ENCODE results near the gene INTS1. TPM values are rescaled to one million over a fixed set of nuclear protein-coding genes. Genes with fewer than 3 reads are reported as not detected.

Gene INTS1
- total RNA-seq, 1 donor from 2014 or later, result 80.7 TPM

DNA sequence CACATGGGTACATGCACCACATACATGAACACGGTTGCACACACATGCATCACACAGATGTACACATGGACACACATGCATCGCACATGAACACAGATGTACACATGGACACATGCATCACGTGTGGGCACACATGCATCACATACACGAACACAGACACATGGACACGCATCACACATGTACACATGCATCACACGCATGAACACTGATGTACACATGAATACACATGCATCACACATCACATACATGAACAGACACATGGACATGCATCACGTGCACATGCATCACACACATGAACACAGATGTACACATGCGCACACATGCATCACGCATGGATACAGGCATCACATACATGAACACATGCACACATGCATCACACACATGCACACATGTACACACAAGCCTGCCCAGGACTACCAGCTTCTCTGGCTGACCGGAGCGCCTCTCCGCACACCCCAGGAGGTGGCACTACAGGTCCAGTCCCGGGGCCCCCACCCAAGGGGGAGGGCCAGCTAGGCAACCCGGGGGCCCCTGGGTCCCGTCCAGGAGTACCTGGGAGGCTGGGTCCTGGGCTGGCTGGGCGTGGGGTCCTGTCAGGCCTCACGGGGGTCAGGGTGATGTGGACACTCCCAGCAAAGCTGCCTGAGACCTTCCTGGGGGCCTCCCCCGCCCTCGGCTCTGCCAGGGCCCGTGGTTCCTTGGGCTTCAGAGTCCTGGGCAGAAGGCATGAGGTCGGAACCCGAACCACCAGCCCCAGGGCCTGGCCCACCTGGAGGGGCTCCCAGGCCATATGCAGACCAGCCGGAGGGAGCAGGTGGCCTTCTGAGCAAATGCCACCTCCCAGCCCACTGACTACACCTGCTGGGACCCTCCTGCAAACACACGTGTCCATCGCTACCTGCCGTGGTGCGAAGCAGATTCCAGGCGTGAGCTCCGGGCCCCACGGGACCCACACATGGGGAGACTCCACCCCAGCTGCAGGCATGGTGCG lies 64.5 kb downstream of the INTS1 start:
- Histone ChIP-seq H3K36me3 (peaks cover 47% of the 10 kb centered on the region in 2 donors), H3K4me3 (no peak overlapping the region), H3K9me3 (no peaks in the 10 kb centered on the region), H3K4me1 (no peaks in the 10 kb centered on the region), H3K27ac (no peak overlapping the region), H3K27me3 (no peaks in the 10 kb centered on the region)
- no peak for DNase-seq (ENCODE audit: low spot score in 2 of 2)
- intact Hi-C loops (cut with DNase I), result no loop called here
- TF ChIP-seq, protein P1, sequence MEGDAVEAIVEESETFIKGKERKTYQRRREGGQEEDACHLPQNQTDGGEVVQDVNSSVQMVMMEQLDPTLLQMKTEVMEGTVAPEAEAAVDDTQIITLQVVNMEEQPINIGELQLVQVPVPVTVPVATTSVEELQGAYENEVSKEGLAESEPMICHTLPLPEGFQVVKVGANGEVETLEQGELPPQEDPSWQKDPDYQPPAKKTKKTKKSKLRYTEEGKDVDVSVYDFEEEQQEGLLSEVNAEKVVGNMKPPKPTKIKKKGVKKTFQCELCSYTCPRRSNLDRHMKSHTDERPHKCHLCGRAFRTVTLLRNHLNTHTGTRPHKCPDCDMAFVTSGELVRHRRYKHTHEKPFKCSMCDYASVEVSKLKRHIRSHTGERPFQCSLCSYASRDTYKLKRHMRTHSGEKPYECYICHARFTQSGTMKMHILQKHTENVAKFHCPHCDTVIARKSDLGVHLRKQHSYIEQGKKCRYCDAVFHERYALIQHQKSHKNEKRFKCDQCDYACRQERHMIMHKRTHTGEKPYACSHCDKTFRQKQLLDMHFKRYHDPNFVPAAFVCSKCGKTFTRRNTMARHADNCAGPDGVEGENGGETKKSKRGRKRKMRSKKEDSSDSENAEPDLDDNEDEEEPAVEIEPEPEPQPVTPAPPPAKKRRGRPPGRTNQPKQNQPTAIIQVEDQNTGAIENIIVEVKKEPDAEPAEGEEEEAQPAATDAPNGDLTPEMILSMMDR (IDR thresholded peaks at IDR 0.05), result no peak

DNA sequence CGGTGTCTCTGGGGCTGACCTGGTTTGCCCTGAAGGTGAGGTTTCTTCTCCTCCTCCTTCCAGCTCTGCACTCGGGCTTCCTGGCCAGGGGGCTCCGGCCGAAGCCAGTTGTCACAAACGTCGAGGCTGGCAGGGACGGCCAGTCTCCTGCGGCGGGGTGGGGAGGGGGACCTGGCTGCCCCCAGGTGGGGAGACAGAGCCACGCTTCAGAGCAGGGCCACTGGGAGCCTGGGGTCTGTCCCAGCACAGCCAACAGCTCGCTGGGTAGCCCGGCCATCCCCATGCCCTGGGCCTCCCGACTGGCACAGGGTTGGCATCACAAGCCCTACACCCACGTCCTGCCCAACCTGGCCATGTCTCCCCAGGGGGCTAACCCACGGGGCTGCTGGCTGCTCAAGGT lies 65.4 kb downstream of the INTS1 start:
- intact Hi-C loops (cut with DNase I), result no loop called here

DNA sequence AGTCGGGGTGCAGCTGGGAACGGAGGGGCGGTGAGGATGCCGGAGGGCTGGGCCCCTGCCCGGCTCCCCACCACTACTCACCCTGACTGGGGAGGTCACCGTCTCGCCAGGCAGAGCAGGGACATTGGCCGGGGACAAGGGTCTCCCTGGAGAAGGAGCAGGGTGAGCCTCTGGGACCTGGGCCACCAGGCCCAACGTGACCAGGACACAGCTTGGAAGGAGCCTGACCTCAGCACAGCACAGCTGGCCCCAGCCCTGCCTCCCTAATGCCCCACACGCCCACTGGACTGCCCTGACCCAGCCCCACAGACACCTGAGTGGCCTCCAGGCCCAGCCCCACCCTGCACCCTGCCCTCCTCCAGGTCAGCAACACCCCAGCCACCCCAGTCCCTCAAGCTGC lies 66.0 kb downstream of the INTS1 start:
- no peaks in the 10 kb centered on the region for H3K27me3 ChIP-seq
- H3K9me3 ChIP-seq, result no peaks in the 10 kb centered on the region
- TF ChIP-seq, protein P1 (IDR thresholded peaks at IDR 0.05), result no peak
- H3K27ac ChIP-seq, result no peak overlapping the region
- H3K4me3 ChIP-seq, result no peak overlapping the region
- intact Hi-C loops (cut with DNase I), result no loop called here
- no peak for DNase-seq (ENCODE audit: low spot score in 2 of 2)
- H3K4me1 ChIP-seq, result no peaks in the 10 kb centered on the region
- H3K36me3 ChIP-seq, result peaks cover 42 to 47% of the 10 kb centered on the region in 2 donors

More for the DNA sequence above, 65.4 kb downstream of the INTS1 start:
- Histone ChIP-seq H3K4me3 (no peak overlapping the region), H3K36me3 (peaks cover 42 to 47% of the 10 kb centered on the region in 2 donors), H3K9me3 (no peaks in the 10 kb centered on the region), H3K27me3 (no peaks in the 10 kb centered on the region), H3K4me1 (no peaks in the 10 kb centered on the region), H3K27ac (no peak overlapping the region)
- TF ChIP-seq, protein P1 (IDR thresholded peaks at IDR 0.05), result no peak
- no peak for DNase-seq (ENCODE audit: low spot score in 2 of 2)

- H3K27me3 ChIP-seq, result no peaks in the 10 kb centered on the region
- no peaks in the 10 kb centered on the region for H3K9me3 ChIP-seq
- no peak overlapping the region for H3K4me3 ChIP-seq
- no peaks in the 10 kb centered on the region for H3K4me1 ChIP-seq
- intact Hi-C loops (cut with DNase I), result no loop called here
- H3K36me3 ChIP-seq, result peaks cover 42 to 46% of the 10 kb centered on the region in 2 donors
- DNase-seq (ENCODE audit: low spot score in 2 of 2), result no peak
- H3K27ac ChIP-seq, result no peak overlapping the region
- TF ChIP-seq, protein P1 (IDR thresholded peaks at IDR 0.05), result no peak
Measured at GRCh38 chr7:1437155-1437880, 66.9 kb downstream of the INTS1 start.

GRCh38 chr7:1436608-1437007 lies 67.6 kb downstream of the INTS1 start:
- Histone ChIP-seq H3K4me1 (no peaks in the 10 kb centered on the region), H3K36me3 (peaks cover 39% of the 10 kb centered on the region in 2 donors), H3K27ac (no peak overlapping the region), H3K9me3 (no peaks in the 10 kb centered on the region), H3K4me3 (no peak overlapping the region), H3K27me3 (no peaks in the 10 kb centered on the region)
- intact Hi-C loops (cut with DNase I), result no loop called here
- no peak for DNase-seq (ENCODE audit: low spot score in 2 of 2)
- TF ChIP-seq, protein P1 (IDR thresholded peaks at IDR 0.05), result no peak
